CD14-positive monocyte (primary cell): ENCODE results near the gene YTHDF1. TPM values are rescaled to one million over a fixed set of nuclear protein-coding genes. Genes with fewer than 3 reads are reported as not detected.

Experiments
- DNase-seq, 3 donors: peaks; one replicate each; pipeline ENCODE4 v3.0.0-alpha.2; 2011 to 2022
- H2AFZ ChIP-seq: 2 replicates; pipeline ENCODE4 v1.6.0; 2012; ENCODE audit warnings: mild to moderate bottlenecking, low read depth, low read length, inconsistent platforms; ENCODE audit not compliant: insufficient read depth, poor library complexity, severe bottlenecking
- H3K27ac ChIP-seq, 2 donors: 1 replicate in 1 of 2; 2 replicates in 1 of 2; pipeline ENCODE4 v1.5.1; 2012 to 2013; ENCODE audit warnings: low read length in 2 of 2, control low read depth in 1 of 2, inconsistent platforms in 1 of 2, low read depth in 1 of 2, mild to moderate bottlenecking in 1 of 2
- H3K27me3 ChIP-seq, 2 donors: one replicate each; pipeline versions ENCODE4 v1.6.0 to v1.6.1; 2011 to 2013; ENCODE audit warnings: low read length in 2 of 2; ENCODE audit not compliant: control insufficient read depth in 2 of 2, insufficient read depth in 2 of 2
- H3K36me3 ChIP-seq, 2 donors: replicated peaks in 1 of 2; 1 replicate in 1 of 2; 2 replicates in 1 of 2; pipeline versions ENCODE4 v1.5.1 to v1.6.1; 2012 to 2013; ENCODE audit warnings: low read length in 2 of 2, control low read depth in 1 of 2, inconsistent platforms in 1 of 2, mild to moderate bottlenecking in 1 of 2; ENCODE audit not compliant: insufficient read depth in 2 of 2, control insufficient read depth in 1 of 2
- H3K4me1 ChIP-seq, 2 donors: 1 replicate in 1 of 2; 2 replicates in 1 of 2; pipeline versions ENCODE4 v1.5.1 to v1.6.1; 2012 to 2013; ENCODE audit warnings: low read length in 2 of 2, control low read depth in 1 of 2, inconsistent platforms in 1 of 2, mild to moderate bottlenecking in 1 of 2, moderate library complexity in 1 of 2; ENCODE audit not compliant: insufficient read depth in 2 of 2, control insufficient read depth in 1 of 2
- H3K4me2 ChIP-seq: replicated peaks from 2 replicates; pipeline ENCODE3; 2012; ENCODE audit warnings: low read length, moderate library complexity, mild to moderate bottlenecking; ENCODE audit not compliant: poor library complexity, severe bottlenecking; ENCODE audit errors: extremely low read depth
- H3K4me3 ChIP-seq, 3 experiments: fragments of 200-600 bp in 1 of 3; sonication (generic) in 1 of 3; replicated peaks in 1 of 3; 1 replicate in 2 of 3; 2 replicates in 1 of 3; pipeline ENCODE4 v1.5.1; 2011 to 2013; ENCODE audit warnings: low read length in 3 of 3, mild to moderate bottlenecking in 3 of 3, control low read depth in 2 of 3, low read depth in 2 of 3, inconsistent platforms in 1 of 3, moderate library complexity in 1 of 3
- H3K79me2 ChIP-seq: 2 replicates; pipeline ENCODE4 v1.6.0; 2012; ENCODE audit warnings: mild to moderate bottlenecking, control low read depth, inconsistent platforms, low read length, moderate library complexity; ENCODE audit not compliant: insufficient read depth
- H3K9ac ChIP-seq: 2 replicates; pipeline ENCODE4 v1.6.0; 2017; ENCODE audit warnings: low read length, mild to moderate bottlenecking; ENCODE audit not compliant: insufficient read depth, poor library complexity, severe bottlenecking
- H3K9me3 ChIP-seq, 2 donors: replicated peaks in 1 of 2; 1 replicate in 1 of 2; 2 replicates in 1 of 2; pipeline versions ENCODE4 v1.5.1 to v1.6.1; 2012 to 2013; ENCODE audit warnings: low read length in 2 of 2, control low read depth in 1 of 2; ENCODE audit not compliant: control insufficient read depth in 1 of 2, insufficient read depth in 1 of 2
- H4K20me1 ChIP-seq: 2 replicates; pipeline ENCODE4 v1.6.0; 2012; ENCODE audit warnings: mild to moderate bottlenecking, low read length, control low read depth, moderate library complexity; ENCODE audit not compliant: insufficient read depth
- H3K27ac Mint-ChIP-seq, 7 donors: one replicate each; pipeline ENCODE4 v1.8.0; 2020; ENCODE audit warnings: mild to moderate bottlenecking in 7 of 7, mixed read lengths in 7 of 7, moderate library complexity in 6 of 7, inconsistent platforms in 2 of 7
- H3K27me3 Mint-ChIP-seq, 3 donors: one replicate each; pipeline ENCODE4 v1.8.0; 2021 to 2022; ENCODE audit warnings: low read depth in 3 of 3, mild to moderate bottlenecking in 3 of 3, mixed read lengths in 3 of 3, moderate library complexity in 3 of 3, inconsistent platforms in 1 of 3
- H3K36me3 Mint-ChIP-seq, 2 donors: one replicate each; pipeline ENCODE4 v1.8.0; 2020; ENCODE audit warnings: mixed read lengths in 2 of 2, inconsistent platforms in 1 of 2, mild to moderate bottlenecking in 1 of 2
- H3K4me1 Mint-ChIP-seq: one replicate; pipeline ENCODE4 v1.8.0; 2020; ENCODE audit warnings: mild to moderate bottlenecking, mixed read lengths
- H3K4me3 Mint-ChIP-seq, 2 donors: one replicate each; pipeline ENCODE4 v1.8.0; 2020; ENCODE audit warnings: mild to moderate bottlenecking in 2 of 2, mixed read lengths in 2 of 2, moderate library complexity in 1 of 2
- H3K9me3 Mint-ChIP-seq, 7 donors: one replicate each; pipeline ENCODE4 v1.8.0; 2020 to 2022; ENCODE audit warnings: mixed read lengths in 7 of 7, mild to moderate bottlenecking in 6 of 7, moderate library complexity in 6 of 7, inconsistent platforms in 2 of 7
- WGBS: methylation state at CpG from one replicate; pipeline ENCODE4 v1.1.5; 2013; ENCODE audit warnings: missing lambda C conversion rate; ENCODE audit not compliant: insufficient coverage; 5-methylcytosine and 5-hydroxymethylcytosine counted together
- intact Hi-C, 2 donors: fragments of 100-400 bp; cut with micrococcal nuclease; formaldehyde crosslinking; loops; one replicate each; pipeline versions ENCODE4 v1.15.0 to v1.15.1; 2023
- polyA plus RNA-seq, 3 donors: library from polyadenylated mRNA; depleted of rRNA in 1 of 3; unstranded in 2 of 3; stranded (reverse) in 1 of 3; fragments of 300-500 nt in 2 of 3; fragments of >200 nt in 1 of 3; fragmentation: Illumina TruSeq in 2 of 3; gene quantifications; 1 replicate in 2 of 3; 2 replicates in 1 of 3; pipeline ENCODE4 v1.2.3, GENCODE V29; 2012 to 2021
- TF ChIP-seq, protein P1 (sequence below): fragments of 200-600 bp; IDR thresholded peaks from one replicate; pipeline ENCODE4 v1.8.0; 2022; ENCODE audit warnings: antibody characterized with exemption, mild to moderate bottlenecking

The YTHDF1 gene
- polyA plus RNA-seq, 3 donors = 18.0 to 33.4 (median 25.9) TPM

DNA sequence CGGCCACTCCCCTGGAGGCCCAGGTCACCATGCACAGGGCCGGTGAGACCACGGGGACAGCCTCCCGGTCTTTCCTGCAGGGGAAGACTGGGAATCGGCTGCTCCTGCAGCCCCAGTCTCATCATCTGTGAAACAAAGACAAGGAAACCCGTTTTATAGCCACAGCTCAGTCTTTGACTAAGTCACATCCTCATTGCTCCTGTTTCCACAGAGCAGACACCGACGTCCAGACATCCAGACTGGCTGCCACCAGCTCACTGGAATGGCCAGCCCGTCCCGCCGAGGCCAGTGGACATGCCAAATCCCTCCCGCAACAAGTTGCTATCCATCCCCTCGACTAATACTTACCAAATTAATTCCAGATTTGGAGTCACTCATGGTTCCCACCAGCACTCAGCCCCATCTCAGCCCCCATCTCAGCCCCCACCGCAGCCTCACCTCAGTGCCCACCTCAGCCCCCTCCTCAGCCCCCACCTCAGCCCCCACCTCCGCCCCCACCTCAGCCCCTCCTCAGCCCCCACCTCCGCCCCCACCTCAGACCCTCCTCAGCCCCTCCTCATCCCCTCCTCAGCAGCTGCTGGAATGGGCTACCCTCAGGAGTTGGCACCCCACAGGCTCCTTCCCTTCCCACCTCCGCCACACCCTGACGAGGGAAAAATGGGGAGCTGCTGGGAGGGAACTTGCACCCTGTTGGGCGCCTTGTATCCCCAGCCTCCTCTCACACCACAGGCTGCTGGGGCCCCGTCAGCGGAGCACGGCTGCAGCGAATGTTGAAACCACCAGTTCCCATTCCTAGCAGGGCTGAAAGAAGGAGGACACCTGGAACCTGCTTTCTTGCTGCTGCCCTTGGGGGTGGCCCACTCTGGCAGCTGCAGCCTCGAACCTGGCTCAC is 48.7 kb downstream of the YTHDF1 start:
- no peak overlapping the region for H3K27ac ChIP-seq
- WGBS = 76% methylated on average over 13 of the region's 24 CpGs
- intact Hi-C loops = no loop called here
- H3K9ac ChIP-seq = no peak overlapping the region
- Mint-ChIP-seq H3K4me3 (no peak overlapping the region), H3K4me1 (no peaks in the 10 kb centered on the region), H3K27ac (no peak overlapping the region), H3K27me3 (peaks cover 13 to 20% (median 17%) of the 10 kb centered on the region in 3 donors), H3K9me3 (peaks cover 0 to 2% (median 0%) of the 10 kb centered on the region in 7 donors), H3K36me3 (no peaks in the 10 kb centered on the region)
- no peak for DNase-seq
- peaks cover 0 to 5% of the 10 kb centered on the region in 2 donors for H3K27me3 ChIP-seq
- H2AFZ ChIP-seq = no peak overlapping the region
- H3K36me3 ChIP-seq = no peaks in the 10 kb centered on the region
- no peaks in the 10 kb centered on the region for H3K9me3 ChIP-seq
- no peaks in the 10 kb centered on the region for H3K79me2 ChIP-seq
- no peak overlapping the region for H3K4me3 ChIP-seq
- H3K4me1 ChIP-seq = no peaks in the 10 kb centered on the region
- H3K4me2 ChIP-seq = no peak overlapping the region
- no peaks in the 10 kb centered on the region for H4K20me1 ChIP-seq
- TF ChIP-seq, protein P1, sequence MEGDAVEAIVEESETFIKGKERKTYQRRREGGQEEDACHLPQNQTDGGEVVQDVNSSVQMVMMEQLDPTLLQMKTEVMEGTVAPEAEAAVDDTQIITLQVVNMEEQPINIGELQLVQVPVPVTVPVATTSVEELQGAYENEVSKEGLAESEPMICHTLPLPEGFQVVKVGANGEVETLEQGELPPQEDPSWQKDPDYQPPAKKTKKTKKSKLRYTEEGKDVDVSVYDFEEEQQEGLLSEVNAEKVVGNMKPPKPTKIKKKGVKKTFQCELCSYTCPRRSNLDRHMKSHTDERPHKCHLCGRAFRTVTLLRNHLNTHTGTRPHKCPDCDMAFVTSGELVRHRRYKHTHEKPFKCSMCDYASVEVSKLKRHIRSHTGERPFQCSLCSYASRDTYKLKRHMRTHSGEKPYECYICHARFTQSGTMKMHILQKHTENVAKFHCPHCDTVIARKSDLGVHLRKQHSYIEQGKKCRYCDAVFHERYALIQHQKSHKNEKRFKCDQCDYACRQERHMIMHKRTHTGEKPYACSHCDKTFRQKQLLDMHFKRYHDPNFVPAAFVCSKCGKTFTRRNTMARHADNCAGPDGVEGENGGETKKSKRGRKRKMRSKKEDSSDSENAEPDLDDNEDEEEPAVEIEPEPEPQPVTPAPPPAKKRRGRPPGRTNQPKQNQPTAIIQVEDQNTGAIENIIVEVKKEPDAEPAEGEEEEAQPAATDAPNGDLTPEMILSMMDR = no peak

DNA sequence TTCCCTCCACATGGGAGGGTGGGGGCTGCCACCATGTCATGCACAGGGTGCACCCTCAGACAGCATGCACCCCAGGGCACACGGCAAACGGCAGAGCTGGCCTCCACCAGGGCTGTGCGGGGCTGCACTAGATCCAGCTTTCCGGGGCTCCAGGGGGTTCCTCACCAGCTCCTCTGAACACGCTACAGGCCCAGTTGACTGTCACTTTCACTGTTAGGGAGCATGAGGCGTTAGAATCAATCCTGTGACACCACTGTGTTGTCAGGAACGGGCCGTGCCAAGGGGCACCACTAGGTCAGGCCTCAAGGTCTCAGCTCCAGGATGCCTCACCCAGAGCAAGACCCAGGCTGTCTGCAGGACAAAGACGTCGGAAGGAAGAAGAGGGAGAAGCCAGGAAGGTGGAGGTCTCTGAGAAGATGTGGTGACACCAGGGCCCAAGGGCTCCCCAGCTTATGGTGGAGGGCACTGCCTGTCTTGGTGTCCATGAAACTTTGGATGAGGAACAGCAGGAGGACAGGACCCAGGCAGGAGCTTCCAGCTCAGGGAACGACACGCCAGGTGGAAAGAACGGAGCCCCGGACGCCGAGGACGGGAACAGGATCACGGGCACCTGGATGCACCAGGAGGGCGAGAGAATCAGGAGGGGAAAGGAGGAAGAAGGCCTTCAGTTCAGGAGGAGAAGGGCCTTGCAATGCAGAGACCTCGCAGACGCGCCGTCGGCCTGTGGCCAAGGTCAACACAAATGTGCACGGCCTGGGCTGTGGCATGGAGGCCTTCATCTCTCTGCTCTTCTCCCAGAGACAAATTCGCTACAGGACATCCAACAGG is 49.5 kb downstream of the YTHDF1 start:
- Histone ChIP-seq H4K20me1 (no peaks in the 10 kb centered on the region), H3K79me2 (no peaks in the 10 kb centered on the region), H3K9ac (no peak overlapping the region), H3K27ac (no peak overlapping the region), H3K36me3 (no peaks in the 10 kb centered on the region), H3K4me1 (no peaks in the 10 kb centered on the region), H3K4me2 (no peak overlapping the region), H3K9me3 (no peaks in the 10 kb centered on the region), H3K4me3 (no peak overlapping the region), H2AFZ (no peak overlapping the region), H3K27me3 (peaks cover 0 to 2% of the 10 kb centered on the region in 2 donors)
- no peak for DNase-seq
- TF ChIP-seq, protein P1 = no peak
- Mint-ChIP-seq H3K9me3 (peaks cover 0 to 2% (median 0%) of the 10 kb centered on the region in 7 donors), H3K36me3 (no peaks in the 10 kb centered on the region), H3K27me3 (peaks cover 8 to 14% (median 12%) of the 10 kb centered on the region in 3 donors), H3K4me3 (no peak overlapping the region), H3K4me1 (no peaks in the 10 kb centered on the region), H3K27ac (no peak overlapping the region)
- 96% methylated on average over 20 of the region's 26 CpGs for WGBS
- intact Hi-C loops = no loop called here
